Parathyroid adenoma (tissue), 2 donors: ENCODE results near the gene ZIC5.

Experiments used
- H2AFZ ChIP-seq: fragments of 300-600 bp; sonication (generic); one replicate; pipeline ENCODE4 v1.7.0; 2017; ENCODE audit warnings: antibody characterized with exemption, mild to moderate bottlenecking
- H3K27ac ChIP-seq: fragments of 300-600 bp; sonication (generic); one replicate; pipeline ENCODE4 v1.7.0; 2017
- H3K27me3 ChIP-seq: fragments of 300-600 bp; sonication (generic); one replicate; pipeline ENCODE4 v1.7.0; 2017; ENCODE audit warnings: low read length; ENCODE audit not compliant: control insufficient read depth, insufficient read depth
- H3K36me3 ChIP-seq: fragments of 300-600 bp; sonication (generic); one replicate; pipeline ENCODE4 v1.7.0; 2017; ENCODE audit warnings: low read length; ENCODE audit not compliant: control insufficient read depth, insufficient read depth
- H3K4me1 ChIP-seq: fragments of 300-600 bp; sonication (generic); one replicate; pipeline ENCODE4 v1.7.0; 2017; ENCODE audit warnings: control low read depth
- H3K4me2 ChIP-seq: fragments of 300-600 bp; sonication (generic); one replicate; pipeline ENCODE4 v1.7.0; 2017; ENCODE audit warnings: low read length
- H3K4me3 ChIP-seq: fragments of 300-600 bp; sonication (generic); one replicate; pipeline ENCODE4 v1.7.0; 2017; ENCODE audit warnings: low read depth, low read length
- H3K79me2 ChIP-seq: fragments of 300-600 bp; sonication (generic); one replicate; pipeline ENCODE4 v1.7.0; 2017; ENCODE audit warnings: control low read depth
- H3K9ac ChIP-seq: fragments of 300-600 bp; sonication (generic); one replicate; pipeline ENCODE4 v1.7.0; 2017; ENCODE audit warnings: mild to moderate bottlenecking
- H3K9me3 ChIP-seq: fragments of 300-600 bp; sonication (generic); one replicate; pipeline ENCODE4 v1.7.0; 2017; ENCODE audit warnings: low read length; ENCODE audit not compliant: control insufficient read depth
- CTCF ChIP-seq: fragments of 300-600 bp; sonication (generic); IDR thresholded peaks from one replicate; pipeline ENCODE4 v1.7.0; 2017; ENCODE audit warnings: antibody characterized with exemption, mild to moderate bottlenecking
- donor health status: primary hyperparathyroidism.

Gene ZIC5

GRCh38 chr13:99929866-99930265 lies 41.7 kb downstream of the ZIC5 start:
- H3K27me3 ChIP-seq, result no peaks in the 10 kb centered on the region
- H3K4me3 ChIP-seq, result no peak overlapping the region
- H3K4me1 ChIP-seq, result no peaks in the 10 kb centered on the region

GRCh38 chr13:99926014-99926731 lies 45.4 kb downstream of the ZIC5 start:
- H3K36me3 ChIP-seq, result no peaks in the 10 kb centered on the region
- peak overlapping the region; percentile 70 for H3K4me2 ChIP-seq
- no peak overlapping the region for H3K27ac ChIP-seq
- no peaks in the 10 kb centered on the region for H3K27me3 ChIP-seq
- no peaks in the 10 kb centered on the region for H3K9me3 ChIP-seq
- peak overlapping the region; percentile 38 for H3K4me3 ChIP-seq
- no peak overlapping the region for H2AFZ ChIP-seq
- no peaks in the 10 kb centered on the region for H3K79me2 ChIP-seq
- no peaks in the 10 kb centered on the region for H3K4me1 ChIP-seq
- no peak overlapping the region for H3K9ac ChIP-seq
- no peak for TF ChIP-seq CTCF

More at GRCh38 chr13:99929866-99930265, 41.7 kb downstream of the ZIC5 start:
- Histone ChIP-seq H3K9me3 (no peaks in the 10 kb centered on the region), H3K36me3 (no peaks in the 10 kb centered on the region), H2AFZ (no peak overlapping the region), H3K9ac (no peak overlapping the region), H3K27ac (no peak overlapping the region), H3K4me2 (no peak overlapping the region), H3K79me2 (no peaks in the 10 kb centered on the region)
- TF ChIP-seq CTCF, result no peak

GRCh38 chr13:99923877-99924582 lies 47.5 kb downstream of the ZIC5 start:
- Histone ChIP-seq H3K27ac (no peak overlapping the region), H3K27me3 (no peaks in the 10 kb centered on the region)
- TF ChIP-seq CTCF, result no peak

GRCh38 chr13:99922631-99923404 lies 48.7 kb downstream of the ZIC5 start:
- H3K36me3 ChIP-seq, result no peaks in the 10 kb centered on the region
- H3K9me3 ChIP-seq, result no peaks in the 10 kb centered on the region
- no peaks in the 10 kb centered on the region for H3K79me2 ChIP-seq
- TF ChIP-seq CTCF, result no peak
- H3K4me3 ChIP-seq, result no peak overlapping the region
- H3K27ac ChIP-seq, result no peak overlapping the region
- no peak overlapping the region for H3K4me2 ChIP-seq
- no peak overlapping the region for H2AFZ ChIP-seq
- no peak overlapping the region for H3K9ac ChIP-seq
- no peaks in the 10 kb centered on the region for H3K4me1 ChIP-seq
- no peaks in the 10 kb centered on the region for H3K27me3 ChIP-seq

More at GRCh38 chr13:99923877-99924582, 47.5 kb downstream of the ZIC5 start:
- Histone ChIP-seq H3K79me2 (no peaks in the 10 kb centered on the region), H3K4me2 (no peak overlapping the region), H2AFZ (no peak overlapping the region), H3K9me3 (no peaks in the 10 kb centered on the region), H3K4me1 (no peaks in the 10 kb centered on the region), H3K4me3 (no peak overlapping the region), H3K9ac (no peak overlapping the region), H3K36me3 (no peaks in the 10 kb centered on the region)
